ENCODE results near the gene TYMP. TPM values are rescaled to one million over a fixed set of nuclear protein-coding genes. Genes with fewer than 3 reads are reported as not detected.

Gene TYMP
- total RNA-seq, 1 experiment from 2014 or later = 12.3 TPM

- ChIA-PET CTCF (no interaction called here), POLR2A (ENCODE audit: unreplicated experiment) (interaction anchor here (0.6 kb wide), 1 partner anchor 23 kb away, joined by 3 read pairs; no protein-coding TSS in a partner anchor)
- H3K27ac ChIP-seq (ENCODE audit: low read length) = no peak overlapping the region
- no peaks in the 10 kb centered on the region for H3K27me3 ChIP-seq (ENCODE audit: low read length)
- intact Hi-C loops (cut with micrococcal nuclease) = no loop called here
- no peaks in the 10 kb centered on the region for H3K9me2 ChIP-seq (replicated peaks; ENCODE audit: low read length)
- ATAC-seq (no peak), DNase-seq (no peak)
- no peaks in the 10 kb centered on the region for H4K20me1 ChIP-seq (ENCODE audit: low read length)
- no peaks in the 10 kb centered on the region for H3K4me1 ChIP-seq (ENCODE audit: insufficient read depth, low read length)
- H3K9ac ChIP-seq (ENCODE audit: low read length) = no peak overlapping the region
- no peak overlapping the region for H2AFZ ChIP-seq (ENCODE audit: low read length)
- H3K9me3 ChIP-seq (ENCODE audit: low read length) = no peaks in the 10 kb centered on the region
- BruUV-seq (replicated peaks) = no TSS peak
- H3F3A ChIP-seq (ENCODE audit: low read length, unreplicated experiment) = no peaks in the 10 kb centered on the region
- TF ChIP-seq EZH2phosphoT487 (IDR thresholded peaks at IDR 0.05; ENCODE audit: borderline replicate concordance, low read length) = no peak
- no peak for TF ChIP-seq CTCF (conservative IDR thresholded peaks at IDR 0.05; ENCODE audit: low read depth, low read length)
- TF ChIP-seq EZH2 (IDR thresholded peaks at IDR 0.05; ENCODE audit: low read length, unreplicated experiment) = no peak
- no peaks in the 10 kb centered on the region for H3K36me3 ChIP-seq (ENCODE audit: low read depth, low read length)
- H3K4me2 ChIP-seq (ENCODE audit: low read length) = no peak overlapping the region
- H3K79me2 ChIP-seq (ENCODE audit: low read length) = no peaks in the 10 kb centered on the region
- no peak overlapping the region for H3K4me3 ChIP-seq (ENCODE audit: low read length)
Observed at GRCh38 chr22:50548040-50548920, 18.5 kb upstream of the TYMP start.

- DNase-seq (no peak), ATAC-seq (no peak)
- H3K9ac ChIP-seq (ENCODE audit: low read length) = no peak overlapping the region
- no peak overlapping the region for H3K27ac ChIP-seq (ENCODE audit: low read length)
- H3K4me2 ChIP-seq (ENCODE audit: low read length) = no peak overlapping the region
- H3K9me2 ChIP-seq (replicated peaks; ENCODE audit: low read length) = no peaks in the 10 kb centered on the region
- H4K20me1 ChIP-seq (ENCODE audit: low read length) = no peaks in the 10 kb centered on the region
- H3K79me2 ChIP-seq (ENCODE audit: low read length) = no peaks in the 10 kb centered on the region
- H3K27me3 ChIP-seq (ENCODE audit: low read length) = no peaks in the 10 kb centered on the region
- no peak overlapping the region for H3K4me3 ChIP-seq (ENCODE audit: low read length)
- POLR2A ChIA-PET (ENCODE audit: unreplicated experiment) = interaction anchor here (0.6 kb wide), 1 partner anchor 22 kb away, joined by 3 read pairs; no protein-coding TSS in a partner anchor
- H3K9me3 ChIP-seq (ENCODE audit: low read length) = no peaks in the 10 kb centered on the region
- BruUV-seq (replicated peaks) = no TSS peak
- TF ChIP-seq CTCF (conservative IDR thresholded peaks at IDR 0.05; ENCODE audit: low read depth, low read length) (no peak), EZH2phosphoT487 (IDR thresholded peaks at IDR 0.05; ENCODE audit: borderline replicate concordance, low read length) (no peak), EZH2 (IDR thresholded peaks at IDR 0.05; ENCODE audit: low read length, unreplicated experiment) (no peak)
- H3K36me3 ChIP-seq (ENCODE audit: low read depth, low read length) = no peaks in the 10 kb centered on the region
- CTCF ChIA-PET = no interaction called here
- H2AFZ ChIP-seq (ENCODE audit: low read length) = no peak overlapping the region
- no peaks in the 10 kb centered on the region for H3K4me1 ChIP-seq (ENCODE audit: insufficient read depth, low read length)
- no peaks in the 10 kb centered on the region for H3F3A ChIP-seq (ENCODE audit: low read length, unreplicated experiment)
- intact Hi-C loops (cut with micrococcal nuclease) = no loop called here
Observed at GRCh38 chr22:50547263-50547985, 17.6 kb upstream of the TYMP start.
